ENCODE measurements around the gene IQCE. TPM values are rescaled to one million over a fixed set of nuclear protein-coding genes. Genes with fewer than 3 reads are reported as not detected.

Gene IQCE
- total RNA-seq, 3 donors from 2014 or later (not counting 1 experiment from before 2014, with no cell fraction given) = 9.6 to 13.5 (median 11.3) TPM

GRCh38 chr7:2627258-2628129 lies 68.7 kb downstream of the IQCE start:
- H3K9me3 Mint-ChIP-seq = no peaks in the 10 kb centered on the region
- no peaks in the 10 kb centered on the region for H3K36me3 Mint-ChIP-seq
- DNase-seq = no peak
- TF ChIP-seq CTCF (IDR thresholded peaks at IDR 0.05) = no peak
- Histone ChIP-seq H3K27me3 (ENCODE audit: control insufficient read depth, insufficient read depth, low read length) (no peaks in the 10 kb centered on the region), H3K27ac (ENCODE audit: low read length) (no peak overlapping the region), H3K4me3 (ENCODE audit: low read length) (no peak overlapping the region), H3K4me1 (ENCODE audit: control insufficient read depth, insufficient read depth, low read length) (peaks cover 10% of the 10 kb centered on the region), H3K36me3 (ENCODE audit: control insufficient read depth, insufficient read depth, low read length) (no peaks in the 10 kb centered on the region), H3K9me3 (ENCODE audit: control insufficient read depth, insufficient read depth, low read length) (no peaks in the 10 kb centered on the region)
- intact Hi-C loops (cut with micrococcal nuclease) = no loop called here
- no peak for ATAC-seq
- H3K4me1 Mint-ChIP-seq = peaks cover 5 to 10% of the 10 kb centered on the region in 2 donors
- H3K4me3 Mint-ChIP-seq = no peak overlapping the region
- no peak overlapping the region for H3K27ac Mint-ChIP-seq
- 86% methylated on average over 8 of the region's 9 CpGs for WGBS (ENCODE audit: insufficient coverage)
- H3K27me3 Mint-ChIP-seq (ENCODE audit: low read depth in 2 of 2) = no peaks in the 10 kb centered on the region

- no peaks in the 10 kb centered on the region for H3K36me3 Mint-ChIP-seq
- Histone ChIP-seq H3K27ac (ENCODE audit: low read length) (no peak overlapping the region), H3K27me3 (ENCODE audit: control insufficient read depth, insufficient read depth, low read length) (no peaks in the 10 kb centered on the region), H3K9me3 (ENCODE audit: control insufficient read depth, insufficient read depth, low read length) (no peaks in the 10 kb centered on the region), H3K4me1 (ENCODE audit: control insufficient read depth, insufficient read depth, low read length) (peaks cover 16% of the 10 kb centered on the region), H3K36me3 (ENCODE audit: control insufficient read depth, insufficient read depth, low read length) (no peaks in the 10 kb centered on the region), H3K4me3 (ENCODE audit: low read length) (no peak overlapping the region)
- H3K9me3 Mint-ChIP-seq = no peaks in the 10 kb centered on the region
- no peak for ATAC-seq
- no peak for TF ChIP-seq CTCF (IDR thresholded peaks at IDR 0.05)
- no peak for DNase-seq
- intact Hi-C loops (cut with micrococcal nuclease) = no loop called here
- no peaks in the 10 kb centered on the region for H3K27me3 Mint-ChIP-seq (ENCODE audit: low read depth in 2 of 2)
- peaks cover 5 to 16% of the 10 kb centered on the region in 2 donors for H3K4me1 Mint-ChIP-seq
- no peak overlapping the region for H3K4me3 Mint-ChIP-seq
- H3K27ac Mint-ChIP-seq = no peak overlapping the region
- WGBS (ENCODE audit: insufficient coverage) = 88% methylated on average over 12 of the region's 12 CpGs
Observed at GRCh38 chr7:2628130-2628482, 69.3 kb downstream of the IQCE start.

GRCh38 chr7:2628891-2629290 lies 70.1 kb downstream of the IQCE start:
- Histone ChIP-seq H3K4me1 (ENCODE audit: control insufficient read depth, insufficient read depth, low read length) (peaks cover 24% of the 10 kb centered on the region), H3K36me3 (ENCODE audit: control insufficient read depth, insufficient read depth, low read length) (no peaks in the 10 kb centered on the region), H3K27ac (ENCODE audit: low read length) (no peak overlapping the region), H3K9me3 (ENCODE audit: control insufficient read depth, insufficient read depth, low read length) (no peaks in the 10 kb centered on the region), H3K27me3 (ENCODE audit: control insufficient read depth, insufficient read depth, low read length) (no peaks in the 10 kb centered on the region), H3K4me3 (ENCODE audit: low read length) (no peak overlapping the region)
- TF ChIP-seq CTCF (IDR thresholded peaks at IDR 0.05) = no peak
- DNase-seq (no peak), ATAC-seq (no peak)
- intact Hi-C loops (cut with micrococcal nuclease) = no loop called here
- no peak overlapping the region for H3K4me3 Mint-ChIP-seq
- H3K27ac Mint-ChIP-seq = no peak overlapping the region
- 97% methylated on average over 7 of the region's 7 CpGs for WGBS (ENCODE audit: insufficient coverage)
- H3K36me3 Mint-ChIP-seq = no peaks in the 10 kb centered on the region
- H3K27me3 Mint-ChIP-seq (ENCODE audit: low read depth in 2 of 2) = no peaks in the 10 kb centered on the region
- H3K9me3 Mint-ChIP-seq = no peaks in the 10 kb centered on the region
- peaks cover 7 to 23% of the 10 kb centered on the region in 2 donors for H3K4me1 Mint-ChIP-seq

Measured in natural killer cell (primary cell).